22Rv1 (cell line): ENCODE measurements around the gene CMSS1.
A peak's percentile ranks its signal among the peaks of the same experiment; 100 is the strongest.

Source experiments
- ZFX ChIP-seq: fragments of 450-650 bp; IDR thresholded peaks from 2 replicates; pipeline ENCODE4 v1.6.1; 2017; ENCODE audit warnings: antibody characterized with exemption, borderline replicate concordance
- TF ChIP-seq, protein P1 (sequence below): fragments of 450-650 bp; IDR thresholded peaks from 2 replicates; pipeline ENCODE4 v1.5.1; 2017; ENCODE audit warnings: mild to moderate bottlenecking

DNA sequence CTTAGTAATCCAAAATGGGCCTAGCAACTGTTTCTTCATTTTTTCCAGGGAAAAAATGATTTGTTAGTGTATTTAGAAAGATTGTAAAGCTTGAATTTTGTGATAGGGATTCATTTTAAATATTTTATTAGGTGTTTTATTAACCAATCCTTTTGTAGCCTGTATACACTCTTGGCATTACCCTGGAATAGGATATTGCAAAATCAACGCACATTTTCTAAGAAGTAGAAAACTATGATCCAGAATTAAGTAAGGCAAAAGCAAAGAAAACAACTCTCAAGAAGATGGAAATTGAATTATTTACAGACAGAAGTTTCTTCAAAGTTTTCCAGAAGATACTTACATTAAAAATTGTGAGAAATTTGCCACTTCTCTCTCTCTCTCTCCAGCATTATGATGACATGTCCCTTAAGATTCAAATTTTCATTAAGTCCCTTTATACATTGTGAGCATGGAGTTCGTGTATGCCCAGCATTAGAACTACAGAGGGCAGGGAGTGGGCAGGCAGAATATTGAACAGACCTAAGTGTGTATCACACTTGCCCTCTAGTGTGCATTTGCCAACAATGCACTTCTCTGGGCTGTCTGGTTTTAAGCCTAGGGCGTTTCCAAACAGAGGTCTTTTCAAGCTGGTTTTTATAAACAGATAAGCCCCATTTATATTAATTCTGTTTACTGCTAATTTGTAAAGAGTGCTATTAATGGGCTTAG lies 28.5 kb upstream of the CMSS1 start:
- TF ChIP-seq, protein P1, sequence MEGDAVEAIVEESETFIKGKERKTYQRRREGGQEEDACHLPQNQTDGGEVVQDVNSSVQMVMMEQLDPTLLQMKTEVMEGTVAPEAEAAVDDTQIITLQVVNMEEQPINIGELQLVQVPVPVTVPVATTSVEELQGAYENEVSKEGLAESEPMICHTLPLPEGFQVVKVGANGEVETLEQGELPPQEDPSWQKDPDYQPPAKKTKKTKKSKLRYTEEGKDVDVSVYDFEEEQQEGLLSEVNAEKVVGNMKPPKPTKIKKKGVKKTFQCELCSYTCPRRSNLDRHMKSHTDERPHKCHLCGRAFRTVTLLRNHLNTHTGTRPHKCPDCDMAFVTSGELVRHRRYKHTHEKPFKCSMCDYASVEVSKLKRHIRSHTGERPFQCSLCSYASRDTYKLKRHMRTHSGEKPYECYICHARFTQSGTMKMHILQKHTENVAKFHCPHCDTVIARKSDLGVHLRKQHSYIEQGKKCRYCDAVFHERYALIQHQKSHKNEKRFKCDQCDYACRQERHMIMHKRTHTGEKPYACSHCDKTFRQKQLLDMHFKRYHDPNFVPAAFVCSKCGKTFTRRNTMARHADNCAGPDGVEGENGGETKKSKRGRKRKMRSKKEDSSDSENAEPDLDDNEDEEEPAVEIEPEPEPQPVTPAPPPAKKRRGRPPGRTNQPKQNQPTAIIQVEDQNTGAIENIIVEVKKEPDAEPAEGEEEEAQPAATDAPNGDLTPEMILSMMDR: peak; percentile 81
- no peak for TF ChIP-seq ZFX
